ENCODE data around the gene BEX4.

BEX4 gene

GRCh38 chrX:103240155-103240554 lies 25.2 kb downstream of the BEX4 start:
- DNase-seq, result no peak

GRCh38 chrX:103248553-103248952 lies 33.6 kb downstream of the BEX4 start:
- peak; percentile 3 for DNase-seq

- no peak for DNase-seq
Measured at GRCh38 chrX:103249805-103250204, 34.9 kb downstream of the BEX4 start.

- DNase-seq, result no peak
Measured at GRCh38 chrX:103250977-103251376, 36.1 kb downstream of the BEX4 start.

GRCh38 chrX:103253608-103254007 lies 38.7 kb downstream of the BEX4 start:
- DNase-seq, result no peak

- peak; percentile 89 for DNase-seq
Measured at GRCh38 chrX:103254171-103254824, 39.4 kb downstream of the BEX4 start.

- DNase-seq, result peak; percentile 91
Measured at GRCh38 chrX:103254921-103255493, 40.1 kb downstream of the BEX4 start, which contains the start of gene TCEAL8. TCEAL8 (minus strand) TSS chrX:103255155; CDS start chrX:103253979, 1,176 bp downstream.

GRCh38 chrX:103256651-103257050 lies 41.7 kb downstream of the BEX4 start:
- DNase-seq, result no peak

- no peak for DNase-seq
Measured at GRCh38 chrX:103258275-103258674, 43.4 kb downstream of the BEX4 start.

Data from NCI-H82 (cell line).